Measurements from ENCODE around the gene GMPR.
"Not testable (repeated sequence)": the region's sequence is repeated elsewhere in the genome, so short reads cannot be mapped to it uniquely, and the experiment has no call there.

- not testable (repeated sequence) for TF ChIP-seq ZFP3 (CRISPR knock-in tag; IDR thresholded peaks at IDR 0.05); PATZ1 (CRISPR knock-in tag; IDR thresholded peaks at IDR 0.05; ENCODE audit: borderline replicate concordance); ISL1 (CRISPR knock-in tag; IDR thresholded peaks at IDR 0.05); ZNF565 (CRISPR knock-in tag; conservative IDR thresholded peaks at IDR 0.05; ENCODE audit: low read depth); ZFP30 (CRISPR knock-in tag; IDR thresholded peaks at IDR 0.05); ZC3H10 (CRISPR knock-in tag; IDR thresholded peaks at IDR 0.05); ARNTL (CRISPR knock-in tag; IDR thresholded peaks at IDR 0.05; ENCODE audit: borderline replicate concordance, low read depth)
Measured at GRCh38 chr6:16262773-16263172, 24.4 kb downstream of the GMPR start.
